Measurements from ENCODE around the gene ZCWPW1. TPM values are rescaled to one million over a fixed set of nuclear protein-coding genes. Genes with fewer than 3 reads are reported as not detected.
"Not testable (repeated sequence)": the region's sequence is repeated elsewhere in the genome, so short reads cannot be mapped to it uniquely, and the experiment has no call there.

ZCWPW1 gene
- total RNA-seq, 2 donors from 2014 or later = 5.1 TPM

DNA sequence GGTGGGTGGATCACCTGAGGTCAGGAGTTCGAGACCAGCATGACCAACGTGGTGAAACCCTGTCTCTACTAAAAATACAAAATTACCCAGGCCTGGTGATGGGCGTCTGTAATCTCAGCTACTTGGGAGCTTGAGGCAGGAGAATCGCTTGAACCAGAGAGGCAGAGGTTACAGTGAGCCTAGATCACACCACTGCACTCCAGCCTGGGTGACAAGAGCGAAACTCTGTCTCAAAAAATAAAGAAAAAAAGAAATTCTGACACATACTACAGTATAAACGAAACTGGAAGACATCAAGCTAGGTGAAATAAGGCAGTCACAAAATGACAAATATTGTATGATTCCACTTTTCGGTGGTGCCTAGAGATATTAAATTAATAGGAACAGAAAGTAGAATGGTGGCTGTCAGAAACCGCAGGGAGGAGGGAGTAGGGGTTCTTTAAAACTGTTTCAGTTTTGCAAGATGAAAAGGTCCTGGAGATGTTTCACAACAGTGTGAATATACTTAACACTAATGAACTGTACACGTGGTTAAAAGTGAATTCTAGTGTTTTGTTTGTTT, 32.0 kb downstream of the ZCWPW1 start:
- H3K9me3 ChIP-seq (ENCODE audit: control insufficient read depth, low read length, poor library complexity, severe bottlenecking) = no peaks in the 10 kb centered on the region
- ATAC-seq (peak; percentile 94), DNase-seq (no peak)
- no peaks in the 10 kb centered on the region for H3K36me3 Mint-ChIP-seq (ENCODE audit: low read depth)
- peaks cover 21% of the 10 kb centered on the region for H3K4me1 Mint-ChIP-seq
- peak overlapping the region; percentile 74 for H3K27ac Mint-ChIP-seq
- H3K27me3 Mint-ChIP-seq = peaks cover 11% of the 10 kb centered on the region
- H3K4me3 Mint-ChIP-seq = peak overlapping the region; percentile 75

DNA sequence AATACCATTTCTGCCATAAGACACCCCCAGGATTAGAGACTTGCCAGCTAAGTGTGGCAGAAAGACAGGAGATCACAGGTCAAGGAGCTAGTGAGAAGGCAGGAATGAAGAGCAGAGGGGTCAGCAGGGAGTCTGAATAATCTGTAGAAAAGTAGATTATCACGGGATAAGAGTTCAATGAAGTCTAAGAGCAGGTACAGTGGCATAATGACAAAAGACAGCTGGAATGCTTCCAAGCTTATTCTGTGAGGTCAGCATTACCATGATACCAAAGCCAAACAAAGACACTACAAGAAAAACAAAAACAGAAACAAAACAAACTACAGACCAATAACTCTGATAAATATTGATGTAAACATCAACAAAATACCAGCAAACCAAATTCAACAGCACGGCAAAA, 34.4 kb downstream of the ZCWPW1 start:
- Mint-ChIP-seq H3K27me3 (peaks cover 28% of the 10 kb centered on the region), H3K36me3 (ENCODE audit: low read depth) (peaks cover 6% of the 10 kb centered on the region), H3K27ac (peak overlapping the region; percentile 61), H3K4me3 (no peak overlapping the region), H3K4me1 (peaks cover 15% of the 10 kb centered on the region)
- H3K9me3 ChIP-seq (ENCODE audit: control insufficient read depth, low read length, poor library complexity, severe bottlenecking) = no peaks in the 10 kb centered on the region
- DNase-seq (no peak), ATAC-seq (no peak)

DNA sequence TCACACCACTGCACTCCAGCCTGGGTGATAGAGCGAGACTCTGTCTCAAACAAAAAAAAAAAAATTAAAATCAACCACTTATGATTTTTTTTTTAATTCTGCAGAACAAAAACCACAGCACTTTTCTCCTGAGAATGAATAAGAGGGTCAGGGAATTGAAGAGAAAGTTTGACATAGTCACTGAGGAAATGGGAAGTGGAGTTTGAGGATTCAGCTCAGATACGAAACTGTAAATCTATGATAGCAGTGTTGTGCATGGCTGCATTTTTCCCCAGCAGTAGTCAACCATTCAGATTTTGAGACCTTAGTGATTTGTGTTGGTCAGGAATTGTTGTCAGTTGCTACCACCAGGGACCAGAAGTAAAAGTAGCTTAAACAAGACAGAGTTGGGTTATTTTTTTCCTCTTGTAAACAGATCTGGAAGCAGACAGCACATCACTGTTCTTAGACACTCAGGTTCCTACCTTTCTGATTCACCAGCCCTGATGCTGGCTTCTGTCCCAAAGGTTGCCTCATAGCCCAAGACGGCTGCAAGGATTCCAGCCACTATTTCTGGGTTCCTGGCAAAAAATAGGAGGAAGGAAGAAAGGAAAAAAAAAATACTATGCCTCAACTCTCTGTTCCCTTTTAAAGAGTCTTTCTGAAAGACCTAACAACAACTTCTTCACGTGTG, 35.1 kb downstream of the ZCWPW1 start:
- H3K27ac Mint-ChIP-seq = peak overlapping the region; percentile 61

DNA sequence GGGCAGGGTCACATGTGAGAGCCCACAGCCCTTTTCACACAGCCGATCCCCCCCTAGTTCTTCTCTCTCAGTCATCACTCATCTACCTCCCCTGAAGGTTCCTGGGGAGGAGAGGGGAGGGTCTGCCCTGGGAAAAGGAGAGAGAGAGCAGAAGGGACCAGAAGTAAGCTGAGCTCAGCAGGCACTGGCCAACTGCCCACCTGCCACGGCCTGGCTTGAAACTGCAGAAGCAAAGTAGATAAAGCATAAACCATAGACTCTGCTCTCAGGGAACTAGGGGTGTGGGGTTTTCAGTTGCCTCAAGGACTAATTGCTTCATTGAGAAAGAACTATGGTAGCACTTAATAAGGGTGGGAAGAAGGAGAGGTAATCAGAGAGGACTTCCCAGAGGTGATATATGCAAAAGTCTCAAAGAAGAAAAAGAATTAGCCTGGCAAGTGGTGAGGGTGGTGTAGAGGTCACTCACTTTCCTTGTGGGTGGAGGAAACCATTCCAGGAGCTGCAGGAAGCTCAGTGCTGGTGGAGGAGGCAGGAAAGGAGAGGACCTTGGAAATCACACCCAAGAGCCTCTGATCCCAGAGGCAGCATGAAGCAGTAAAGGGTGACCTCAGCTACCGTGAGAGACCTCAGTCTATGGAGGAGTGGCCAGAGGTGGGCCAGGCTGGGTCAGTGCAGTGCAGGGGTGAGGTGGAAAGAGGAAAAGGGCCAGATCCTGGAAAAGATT, 38.1 kb downstream of the ZCWPW1 start:
- H3K36me3 Mint-ChIP-seq (ENCODE audit: low read depth) = peaks cover 6% of the 10 kb centered on the region
- no peak for DNase-seq
- H3K4me1 Mint-ChIP-seq = no peaks in the 10 kb centered on the region
- no peaks in the 10 kb centered on the region for H3K9me3 ChIP-seq (ENCODE audit: control insufficient read depth, low read length, poor library complexity, severe bottlenecking)
- H3K27ac Mint-ChIP-seq = no peak overlapping the region
- no peak overlapping the region for H3K4me3 Mint-ChIP-seq
- ATAC-seq = no peak
- H3K27me3 Mint-ChIP-seq = peaks cover 28% of the 10 kb centered on the region

More for the DNA sequence above, 35.1 kb downstream of the ZCWPW1 start:
- Mint-ChIP-seq H3K4me3 (no peak overlapping the region), H3K4me1 (peaks cover 13% of the 10 kb centered on the region), H3K36me3 (ENCODE audit: low read depth) (peaks cover 6% of the 10 kb centered on the region), H3K27me3 (peaks cover 28% of the 10 kb centered on the region)
- DNase-seq (no peak), ATAC-seq (no peak)
- H3K9me3 ChIP-seq (ENCODE audit: control insufficient read depth, low read length, poor library complexity, severe bottlenecking) = no peaks in the 10 kb centered on the region

DNA sequence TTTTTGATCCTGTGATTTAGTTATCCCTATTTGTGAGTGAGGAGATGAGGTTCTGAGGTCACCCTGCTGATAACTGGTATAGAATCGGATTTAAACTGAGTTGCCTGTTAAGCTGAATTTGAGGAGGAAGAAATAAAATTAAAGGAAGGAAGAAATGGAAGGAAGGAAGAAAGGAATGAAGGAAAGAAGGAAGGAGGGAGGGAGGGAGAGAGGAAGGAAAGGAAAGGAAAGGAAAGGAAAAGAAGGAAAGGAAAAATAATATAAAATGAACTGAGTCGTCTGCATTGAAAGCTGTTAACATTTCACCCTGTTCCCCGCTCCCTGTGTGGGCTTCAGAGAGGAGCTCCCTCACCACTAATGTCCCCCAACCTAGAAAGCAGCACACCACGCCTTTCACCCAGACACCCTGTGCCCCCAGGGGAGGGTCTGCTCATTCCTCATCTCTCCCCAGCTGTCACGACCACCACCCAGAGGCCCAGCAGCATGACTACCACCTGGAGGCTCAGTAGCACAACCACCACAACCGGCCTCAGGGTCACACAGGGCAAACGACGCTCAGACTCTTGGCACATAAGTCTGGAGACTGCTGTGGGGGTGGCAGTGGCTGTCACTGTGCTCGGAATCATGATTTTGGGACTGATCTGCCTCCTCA, 38.9 kb downstream of the ZCWPW1 start:
- peaks cover 4% of the 10 kb centered on the region for H3K4me1 Mint-ChIP-seq
- ATAC-seq = no peak
- no peak for DNase-seq
- peaks cover 6% of the 10 kb centered on the region for H3K36me3 Mint-ChIP-seq (ENCODE audit: low read depth)
- H3K27ac Mint-ChIP-seq = no peak overlapping the region
- no peaks in the 10 kb centered on the region for H3K9me3 ChIP-seq (ENCODE audit: control insufficient read depth, low read length, poor library complexity, severe bottlenecking)
- no peak overlapping the region for H3K4me3 Mint-ChIP-seq
- peaks cover 28% of the 10 kb centered on the region for H3K27me3 Mint-ChIP-seq

DNA sequence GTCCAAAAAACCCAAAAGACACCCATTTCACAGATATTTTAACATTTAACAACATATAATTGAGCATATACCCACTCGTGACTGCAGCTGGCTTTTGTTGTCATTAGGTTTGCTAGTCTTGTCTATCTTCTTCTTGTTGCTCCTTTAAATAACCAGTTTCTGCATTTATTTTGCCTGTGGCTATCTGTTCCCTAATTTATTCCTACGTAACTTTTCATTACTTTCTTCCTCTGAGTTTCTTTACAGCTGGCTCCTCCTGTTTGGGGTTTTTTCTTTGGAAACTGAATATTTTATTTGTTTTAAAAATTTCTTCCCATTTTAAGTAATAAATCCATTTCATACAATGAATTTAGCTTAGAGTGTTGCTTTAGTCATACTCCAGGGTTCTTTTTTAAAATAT, 40.8 kb downstream of the ZCWPW1 start:
- DNase-seq (no peak), ATAC-seq (no peak)
- peaks cover 41% of the 10 kb centered on the region for H3K27me3 Mint-ChIP-seq
- H3K36me3 Mint-ChIP-seq (ENCODE audit: low read depth) = peaks cover 14% of the 10 kb centered on the region
- H3K27ac Mint-ChIP-seq = no peak overlapping the region
- no peaks in the 10 kb centered on the region for H3K9me3 ChIP-seq (ENCODE audit: control insufficient read depth, low read length, poor library complexity, severe bottlenecking)
- no peak overlapping the region for H3K4me3 Mint-ChIP-seq
- H3K4me1 Mint-ChIP-seq = peaks cover 9% of the 10 kb centered on the region

DNA sequence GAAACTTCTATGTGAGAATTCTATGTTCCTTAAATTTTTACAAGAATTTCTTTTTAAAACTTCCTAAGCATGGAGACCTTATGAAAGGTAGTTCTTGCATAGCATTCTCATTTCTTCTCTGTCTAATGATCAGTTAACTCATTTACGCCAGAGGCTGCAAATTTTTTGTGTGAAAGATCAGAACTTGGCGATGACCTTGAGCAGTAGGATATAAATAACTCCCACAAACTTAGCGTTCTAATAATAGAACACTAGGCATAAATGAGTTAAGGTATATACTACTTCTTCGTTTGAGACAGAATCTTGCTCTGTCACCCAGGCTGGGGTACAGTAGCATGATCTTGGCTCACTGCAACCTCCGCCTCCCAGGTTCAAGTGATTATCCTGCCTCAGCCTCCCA, 41.6 kb downstream of the ZCWPW1 start:
- peaks cover 34% of the 10 kb centered on the region for H3K27me3 Mint-ChIP-seq
- H3K27ac Mint-ChIP-seq = no peak overlapping the region
- H3K9me3 ChIP-seq (ENCODE audit: control insufficient read depth, low read length, poor library complexity, severe bottlenecking) = no peaks in the 10 kb centered on the region
- peaks cover 11% of the 10 kb centered on the region for H3K4me1 Mint-ChIP-seq
- peaks cover 14% of the 10 kb centered on the region for H3K36me3 Mint-ChIP-seq (ENCODE audit: low read depth)
- DNase-seq (no peak), ATAC-seq (no peak)
- no peak overlapping the region for H3K4me3 Mint-ChIP-seq

DNA sequence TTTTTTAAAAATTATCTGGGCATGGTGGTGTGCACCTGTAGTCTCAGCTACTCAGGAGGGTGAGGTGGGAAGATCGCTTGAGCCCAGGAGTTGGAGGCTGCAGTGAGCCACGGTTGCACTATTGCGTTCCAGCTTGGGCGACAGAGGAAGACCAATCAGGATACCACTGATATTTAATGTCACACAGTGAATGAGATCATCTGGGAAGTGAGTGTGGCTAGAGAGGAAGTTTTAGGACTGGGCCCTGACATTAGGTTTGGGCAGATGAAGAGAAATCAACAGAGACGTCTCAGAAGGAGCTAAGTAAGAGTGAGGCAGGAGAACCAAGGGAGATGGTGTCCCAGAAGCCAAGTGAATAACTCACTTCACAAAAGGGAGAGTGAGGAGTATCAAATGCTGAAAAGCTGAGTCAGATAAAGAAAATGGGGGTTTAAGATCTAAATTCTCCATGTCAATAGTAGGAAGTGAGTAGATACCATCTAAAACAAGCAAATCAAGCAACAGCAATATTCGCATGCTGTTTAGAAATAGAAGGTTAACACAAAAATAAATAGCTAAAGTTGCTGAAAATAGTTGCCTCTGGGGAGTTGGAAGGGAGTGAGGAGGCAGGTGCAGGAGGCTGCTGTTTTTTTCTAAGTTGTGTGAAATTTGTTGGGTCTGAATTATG, 43.7 kb downstream of the ZCWPW1 start:
- no peak overlapping the region for H3K27ac Mint-ChIP-seq
- DNase-seq = no peak
- no peak for ATAC-seq

DNA sequence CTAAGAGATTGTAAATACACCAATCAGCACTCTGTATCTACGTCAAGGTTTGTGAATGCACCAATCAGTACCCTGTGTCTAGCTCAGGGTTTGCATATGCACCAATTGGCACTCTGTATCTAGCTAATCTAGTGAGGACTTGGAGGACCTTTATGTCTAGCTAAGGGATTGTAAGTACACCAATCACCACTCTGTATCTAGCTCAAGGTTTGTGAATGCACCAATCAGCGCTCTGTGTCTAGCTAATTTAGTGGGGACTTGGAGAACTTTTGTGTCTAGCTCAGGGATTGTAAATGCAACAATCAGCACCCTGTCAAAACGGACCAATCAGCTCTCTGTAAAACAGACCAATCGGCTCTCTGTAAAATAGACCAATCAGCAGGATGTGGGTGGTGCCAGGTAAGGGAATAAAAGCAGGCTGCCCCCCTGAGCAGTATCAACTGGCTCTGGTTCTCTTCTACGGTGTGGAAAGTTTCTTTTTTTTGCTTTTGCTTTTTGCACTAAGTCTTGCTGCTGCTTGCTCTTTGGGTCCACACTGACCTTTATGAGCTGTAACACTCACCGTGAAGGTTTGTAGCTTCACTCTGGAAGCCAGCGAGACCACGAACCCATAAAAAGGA, 46.2 kb downstream of the ZCWPW1 start:
- ATAC-seq; H3K9me3 ChIP-seq (ENCODE audit: control insufficient read depth, low read length, poor library complexity, severe bottlenecking); H3K4me3 Mint-ChIP-seq; H3K36me3 Mint-ChIP-seq (ENCODE audit: low read depth); DNase-seq; H3K27ac Mint-ChIP-seq: not testable (repeated sequence)
- Mint-ChIP-seq H3K27me3 (peaks cover 13% of the 10 kb centered on the region), H3K4me1 (peaks cover 13% of the 10 kb centered on the region)

More for the DNA sequence above, 43.7 kb downstream of the ZCWPW1 start:
- H3K9me3 ChIP-seq (ENCODE audit: control insufficient read depth, low read length, poor library complexity, severe bottlenecking) = no peaks in the 10 kb centered on the region
- Mint-ChIP-seq H3K36me3 (ENCODE audit: low read depth) (peaks cover 10% of the 10 kb centered on the region), H3K27me3 (peaks cover 19% of the 10 kb centered on the region), H3K4me1 (peaks cover 13% of the 10 kb centered on the region), H3K4me3 (no peak overlapping the region)

DNA sequence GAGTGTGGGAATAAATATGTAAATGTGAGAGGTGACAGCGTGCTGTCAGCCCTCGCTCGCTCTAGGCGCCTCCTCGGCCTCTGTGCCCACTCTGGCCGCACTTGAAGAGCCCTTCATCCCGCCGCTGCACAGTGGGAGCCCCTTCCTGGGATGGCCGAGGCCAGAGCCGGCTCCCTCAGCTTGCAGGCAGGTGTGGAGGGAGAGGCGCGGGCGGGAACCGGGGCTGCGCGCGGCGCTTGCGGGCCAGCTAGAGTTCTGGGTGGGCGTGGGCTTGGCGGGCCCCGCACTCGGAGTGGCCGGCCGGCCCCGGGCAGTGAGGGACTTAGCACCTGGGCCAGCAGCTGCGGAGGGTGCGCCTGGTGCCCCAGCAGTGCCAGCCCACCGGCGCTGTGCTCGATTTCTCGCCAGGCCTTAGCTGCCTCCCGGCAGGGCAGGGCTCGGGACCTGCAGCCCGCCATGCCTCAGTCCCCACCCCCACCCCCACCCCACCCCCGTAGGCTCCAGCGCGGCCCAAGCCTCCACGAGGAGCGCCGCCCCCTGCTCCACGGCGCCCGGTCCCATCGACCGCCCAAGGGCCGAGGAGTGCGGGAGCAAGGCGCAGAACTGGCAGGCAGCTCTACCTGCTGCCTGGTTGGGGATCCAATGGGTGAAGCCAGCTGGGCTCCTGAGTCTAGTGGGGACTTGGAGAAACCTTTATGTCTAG, 46.8 kb downstream of the ZCWPW1 start:
- not testable (repeated sequence) for H3K9me3 ChIP-seq (ENCODE audit: control insufficient read depth, low read length, poor library complexity, severe bottlenecking); DNase-seq; H3K27ac Mint-ChIP-seq; ATAC-seq; H3K36me3 Mint-ChIP-seq (ENCODE audit: low read depth); H3K4me3 Mint-ChIP-seq
- Mint-ChIP-seq H3K27me3 (peaks cover 13% of the 10 kb centered on the region), H3K4me1 (peaks cover 13% of the 10 kb centered on the region)

DNA sequence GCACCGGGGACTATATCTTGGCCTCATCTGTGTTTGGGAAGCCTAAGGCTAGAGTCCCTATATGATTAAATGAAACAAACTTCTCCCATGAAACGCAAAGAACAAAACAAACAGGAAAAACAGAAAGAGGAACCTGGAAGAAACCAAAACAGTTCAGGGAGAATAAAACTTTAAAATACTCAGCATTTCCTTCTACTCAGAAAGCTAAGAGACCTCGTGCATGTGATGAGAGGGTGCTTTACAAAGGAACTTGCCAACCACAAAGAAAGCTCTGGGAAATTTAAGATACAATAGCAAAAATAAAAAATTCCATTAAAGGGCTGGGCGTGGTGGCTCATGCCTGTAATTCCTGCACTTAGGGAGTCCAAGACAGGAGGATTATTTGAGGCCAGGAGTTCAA, 48.3 kb downstream of the ZCWPW1 start:
- Mint-ChIP-seq H3K36me3 (ENCODE audit: low read depth) (peaks cover 8% of the 10 kb centered on the region), H3K4me1 (peaks cover 13% of the 10 kb centered on the region), H3K4me3 (no peak overlapping the region), H3K27me3 (peaks cover 15% of the 10 kb centered on the region), H3K27ac (no peak overlapping the region)
- H3K9me3 ChIP-seq (ENCODE audit: control insufficient read depth, low read length, poor library complexity, severe bottlenecking) = no peaks in the 10 kb centered on the region
- ATAC-seq (no peak), DNase-seq (no peak)

DNA sequence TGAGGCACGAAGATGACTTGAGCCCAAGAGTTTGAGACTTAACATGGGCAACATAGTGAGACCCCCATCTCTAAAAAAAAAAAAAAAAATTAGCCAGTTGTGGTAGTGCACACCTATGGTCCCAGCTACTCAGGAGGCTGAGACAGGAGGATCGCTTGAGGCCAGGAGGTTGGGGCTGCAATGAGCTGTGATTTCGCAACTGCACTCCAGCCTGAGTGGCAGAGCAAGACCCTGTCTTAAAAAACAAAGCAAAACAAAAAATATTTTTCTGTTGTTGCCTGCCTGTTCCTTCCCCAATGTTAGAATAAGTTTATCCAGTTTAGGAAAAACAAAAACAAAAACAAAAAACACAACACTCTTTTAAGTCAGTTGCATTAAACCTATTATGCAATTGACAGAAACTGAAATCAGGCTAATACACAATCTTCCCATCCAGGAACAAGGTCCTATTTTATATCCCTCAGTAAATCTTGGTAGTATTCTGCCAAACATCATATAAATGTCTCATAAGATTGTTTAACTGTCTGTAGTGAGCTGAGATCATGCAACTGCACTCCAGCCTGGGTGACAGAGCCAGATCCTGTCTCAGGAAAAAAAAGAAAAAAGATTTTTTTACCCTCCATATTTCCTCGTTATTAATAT, 50.3 kb downstream of the ZCWPW1 start:
- Mint-ChIP-seq H3K27me3 (peaks cover 12% of the 10 kb centered on the region), H3K36me3 (ENCODE audit: low read depth) (peaks cover 7% of the 10 kb centered on the region), H3K4me1 (peaks cover 15% of the 10 kb centered on the region), H3K27ac (no peak overlapping the region), H3K4me3 (no peak overlapping the region)
- no peak for ATAC-seq
- no peaks in the 10 kb centered on the region for H3K9me3 ChIP-seq (ENCODE audit: control insufficient read depth, low read length, poor library complexity, severe bottlenecking)
- DNase-seq = no peak
